OCI-M2 (cell line): Measurements from ENCODE around the gene MAP4K1.
A peak's percentile ranks its signal among the peaks of the same experiment; 100 is the strongest.

Experiments used
- DNase-seq: peaks from one replicate; lab custom pipeline; 2025; ENCODE audit not compliant: unreplicated experiment; lab: John Stamatoyannopoulos, UW

MAP4K1 gene

DNA sequence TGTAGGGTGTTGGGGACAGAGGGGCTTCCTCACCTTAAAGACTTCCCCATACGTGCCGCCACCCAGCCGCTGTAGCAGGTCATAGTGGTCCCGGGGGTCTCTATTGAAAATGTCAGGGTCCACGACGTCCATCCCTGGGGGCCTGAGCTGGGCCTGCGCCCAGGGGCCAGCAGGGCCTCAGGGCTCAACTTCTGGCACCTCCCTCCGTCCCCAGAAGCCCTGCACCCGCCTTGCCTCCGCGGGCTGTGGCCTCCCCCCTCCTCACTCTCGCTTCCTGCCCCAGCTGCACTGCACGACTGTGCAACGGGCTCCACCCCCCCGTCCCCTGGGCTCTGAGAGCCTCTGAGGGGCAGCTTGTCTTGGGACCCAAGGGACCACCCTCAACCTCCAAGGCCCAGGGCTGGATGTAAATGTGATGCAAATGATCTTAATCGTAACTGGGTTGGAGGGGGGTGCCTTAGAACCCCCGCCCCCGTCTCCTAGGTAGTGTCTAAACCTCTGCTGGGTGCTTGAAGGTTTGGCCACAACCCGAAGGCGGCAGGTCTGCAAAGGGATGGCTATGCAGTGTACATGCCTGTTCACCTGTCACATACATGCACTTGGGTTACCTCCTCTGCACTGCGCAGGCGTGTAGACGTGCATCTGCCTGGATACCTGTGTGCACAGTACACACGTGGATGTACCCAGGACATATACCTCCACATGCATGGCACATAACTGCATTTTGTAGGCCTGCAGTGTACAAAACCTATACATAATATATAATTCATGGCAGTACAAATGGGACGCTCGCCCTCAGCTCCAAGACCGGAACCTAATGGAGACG, at the start of gene MAP4K1:
MAP4K1 (minus strand) TSS at position 190 of the 826 bp plus-strand sequence; CDS start at position 132, 58 bp downstream.
- no peak for DNase-seq

- no peak for DNase-seq
These were observed 49.1 kb upstream of the MAP4K1 start for GRCh38 chr19:38666663-38667511.

DNA sequence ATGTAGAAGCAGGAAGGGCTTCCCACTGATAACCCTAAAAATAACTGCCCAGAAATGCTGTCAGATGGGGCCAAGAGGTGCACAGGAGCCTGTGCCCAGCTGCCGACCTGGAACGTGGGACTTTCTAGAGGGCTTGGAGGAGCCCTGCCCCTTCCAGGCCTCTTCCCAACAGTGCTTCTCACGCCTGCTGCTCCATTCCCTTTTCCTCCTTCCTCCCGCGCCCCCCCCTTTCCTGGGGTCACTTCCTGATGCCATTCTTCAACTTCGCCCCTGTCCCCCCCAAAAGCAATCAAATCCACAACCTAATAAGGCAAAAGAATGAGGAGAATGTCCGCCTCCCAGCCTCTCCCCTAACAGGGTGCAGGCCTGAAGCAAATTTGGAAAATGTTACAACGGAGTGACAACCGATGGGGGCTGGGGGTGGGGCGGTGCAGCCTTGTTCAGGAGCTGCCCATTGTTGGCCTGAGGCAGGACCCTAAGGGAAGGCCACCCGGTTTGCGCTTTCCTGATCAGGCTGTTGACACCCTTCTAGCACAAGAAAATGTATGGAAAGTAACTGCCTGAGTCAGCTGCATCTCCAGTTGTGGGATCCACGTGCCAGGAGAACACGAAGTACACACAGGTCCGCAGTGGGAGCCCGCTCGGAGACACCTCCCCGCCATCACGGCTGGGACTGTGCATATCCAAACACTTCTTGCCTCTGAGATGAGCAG, 48.4 kb upstream of the MAP4K1 start:
- no peak for DNase-seq

GRCh38 chr19:38665219-38665931, 47.6 kb upstream of the MAP4K1 start:
- DNase-seq = no peak

DNA sequence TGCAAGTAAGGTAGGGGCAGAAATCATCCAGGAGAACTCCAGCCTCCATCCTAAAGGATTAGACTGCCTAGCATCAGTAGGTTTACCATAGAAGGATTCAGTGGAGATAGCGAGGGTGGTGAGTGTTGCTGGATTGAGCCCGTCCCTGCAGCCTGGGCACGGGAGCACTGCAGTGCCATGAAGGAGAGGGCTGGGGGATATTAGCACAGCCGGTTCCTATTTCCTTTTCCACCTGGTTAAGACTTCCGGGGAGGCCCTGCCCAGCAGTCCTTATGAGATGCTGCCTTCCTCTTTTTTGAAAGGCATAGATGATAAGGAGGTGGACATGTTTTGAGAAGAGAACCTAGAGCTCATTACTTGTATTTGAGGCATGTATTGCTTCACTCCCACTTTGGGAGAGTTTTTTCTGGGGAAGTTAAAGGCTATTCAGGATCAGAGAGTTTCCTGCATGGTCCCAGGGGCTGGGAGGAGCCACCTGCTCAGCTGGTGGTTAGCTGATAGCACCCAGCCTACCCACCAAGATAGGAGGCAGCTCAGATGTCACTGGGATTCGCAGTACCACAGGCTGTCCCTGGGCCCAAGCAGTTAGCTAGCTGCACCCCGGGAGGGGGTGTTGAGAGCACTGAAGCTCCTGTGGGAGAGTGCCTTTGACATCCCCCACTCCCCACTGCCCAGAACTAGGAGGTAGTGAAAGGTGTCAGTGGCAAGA, 46.9 kb upstream of the MAP4K1 start:
- DNase-seq = peak; percentile 86

DNA sequence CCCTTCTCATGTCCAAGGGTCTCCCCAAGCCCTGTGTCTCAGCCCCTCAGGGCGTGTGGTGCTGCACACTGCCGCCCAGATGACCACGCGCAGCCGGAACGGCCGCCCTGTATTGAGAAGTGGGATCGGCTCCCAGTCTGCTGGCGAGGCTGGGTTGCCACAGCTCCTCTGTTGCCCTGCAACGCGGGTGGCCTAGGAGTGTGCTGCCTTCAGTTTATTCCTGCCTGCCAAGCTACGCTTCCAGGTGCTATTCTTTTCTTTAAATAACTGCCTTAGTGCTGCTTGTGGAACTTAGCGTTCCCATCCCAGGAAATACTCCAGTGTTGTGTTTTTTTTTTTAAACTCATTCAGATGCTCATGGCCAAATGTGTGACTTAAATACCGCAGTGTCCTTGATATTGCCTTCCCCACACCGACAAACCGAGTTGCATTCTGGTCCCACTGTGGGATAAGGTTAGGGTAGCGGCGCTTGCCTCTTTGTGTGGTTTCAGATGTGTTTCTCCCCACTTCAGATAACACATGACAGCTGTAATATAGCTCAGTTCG, 46.3 kb upstream of the MAP4K1 start:
- DNase-seq = no peak

- DNase-seq = no peak
These were observed 45.5 kb upstream of the MAP4K1 start for GRCh38 chr19:38663156-38663651.

DNA sequence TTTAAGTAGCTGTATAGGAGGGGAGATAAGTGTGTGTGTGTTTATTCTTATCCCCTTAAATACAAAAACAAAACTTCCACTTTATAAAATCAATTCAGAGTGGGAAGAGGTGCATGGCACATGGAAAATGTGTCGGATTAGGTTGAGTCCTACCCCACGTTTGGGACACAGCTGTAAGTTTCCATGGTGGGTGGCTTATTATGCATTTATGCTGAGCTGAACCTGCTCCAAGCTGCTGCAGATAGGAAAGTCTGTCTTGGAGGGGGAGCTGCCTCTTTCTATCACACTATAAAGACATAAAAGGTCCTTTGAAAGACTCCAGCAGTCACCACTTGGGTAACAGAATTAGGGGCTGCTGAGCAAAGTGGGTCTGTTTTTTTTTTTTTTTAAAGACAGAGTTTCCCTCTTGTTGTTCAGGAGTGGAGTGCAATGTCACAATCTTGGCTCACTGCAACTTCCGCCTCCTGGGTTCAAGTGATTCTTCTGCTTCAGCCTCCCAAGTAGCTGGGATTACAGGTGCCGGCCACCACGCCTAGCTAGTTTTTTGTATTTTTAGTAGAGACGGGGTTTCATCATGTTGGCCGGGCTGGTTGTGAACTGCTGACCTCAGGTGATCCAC, 44.9 kb upstream of the MAP4K1 start:
- DNase-seq = no peak

DNA sequence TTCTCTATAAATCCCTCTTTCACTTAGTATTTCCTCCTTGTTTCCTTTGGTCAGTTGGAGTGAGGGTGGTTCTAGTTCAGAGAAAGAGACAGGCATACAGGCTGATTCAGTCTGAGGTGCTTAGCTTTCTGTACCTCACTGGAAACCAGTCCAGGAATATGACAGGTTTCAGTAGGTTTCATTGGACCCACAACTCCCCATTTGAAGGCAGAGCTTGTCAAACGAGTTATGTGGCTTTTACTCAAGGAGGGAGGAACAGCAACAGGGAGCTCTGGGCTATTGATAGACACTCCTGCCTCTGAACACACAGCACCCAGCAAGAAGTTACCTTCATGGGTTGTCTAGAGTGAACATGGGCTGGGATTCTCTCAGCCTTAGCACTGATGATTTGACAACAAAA, 44.2 kb upstream of the MAP4K1 start:
- DNase-seq = no peak

- DNase-seq = no peak
These were observed 43.4 kb upstream of the MAP4K1 start for GRCh38 chr19:38661136-38661535.

DNA sequence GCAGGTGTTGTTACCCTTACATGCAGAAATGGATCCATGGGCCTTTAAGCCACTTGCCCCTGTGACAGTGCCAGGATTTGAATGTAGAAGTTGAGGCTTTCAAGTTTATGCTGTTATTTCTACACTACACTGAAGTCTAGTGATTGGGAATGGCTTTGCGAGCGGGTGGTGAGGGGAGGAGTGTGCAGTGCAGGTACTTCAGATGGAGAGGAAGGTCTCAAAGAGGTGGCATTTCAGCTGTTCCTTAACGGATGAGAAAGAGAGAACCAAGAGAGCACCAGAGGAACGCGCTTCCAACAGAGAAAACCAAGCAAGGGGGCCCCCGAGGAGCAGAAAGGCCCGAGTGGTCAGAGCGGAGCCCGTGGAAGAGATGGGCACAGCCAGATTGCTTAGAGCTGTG, 43.0 kb upstream of the MAP4K1 start:
- no peak for DNase-seq

GRCh38 chr19:38658462-38659306, 40.9 kb upstream of the MAP4K1 start:
- no peak for DNase-seq

GRCh38 chr19:38657633-38658222, 40.0 kb upstream of the MAP4K1 start:
- no peak for DNase-seq

- DNase-seq = no peak
These were observed 38.6 kb upstream of the MAP4K1 start for GRCh38 chr19:38656171-38656981.

GRCh38 chr19:38655148-38655824, 37.5 kb upstream of the MAP4K1 start:
- DNase-seq = no peak

DNA sequence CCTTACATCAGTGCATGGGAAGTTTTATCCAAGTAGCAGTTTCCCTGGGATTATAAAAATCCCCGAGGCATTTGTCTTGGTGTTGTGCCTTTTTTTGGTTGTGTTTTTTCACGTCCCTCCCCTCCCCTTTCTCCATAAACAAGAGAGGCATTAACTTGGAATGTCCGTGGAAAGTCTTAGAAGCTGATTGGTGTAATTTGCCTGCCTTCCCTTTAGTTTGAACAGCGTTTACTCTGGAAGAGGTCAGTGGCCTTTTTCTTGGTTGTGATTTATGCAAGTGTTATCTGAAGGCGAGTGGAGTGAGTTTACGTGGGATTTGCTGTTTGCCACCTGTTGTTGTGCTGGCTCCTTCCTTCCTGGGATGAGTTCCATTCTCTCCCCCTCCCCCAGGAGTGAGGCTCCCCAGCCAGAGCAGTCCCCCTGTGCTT, 36.9 kb upstream of the MAP4K1 start:
- no peak for DNase-seq
